Uterus (tissue), 4 donors: ENCODE measurements around the gene PGK1. TPM values are rescaled to one million over a fixed set of nuclear protein-coding genes. Genes with fewer than 3 reads are reported as not detected.
"Not testable (repeated sequence)": the region's sequence is repeated elsewhere in the genome, so short reads cannot be mapped to it uniquely, and the experiment has no call there.

Experiments used
- DNase-seq, 2 donors: peaks; one replicate each; pipeline ENCODE4 v3.0.0-alpha.2; 2019 to 2020
- H3K27ac ChIP-seq, 2 donors: fragments of 200-600 bp; sonication (generic); 1 replicate in 1 of 2; 2 replicates in 1 of 2; pipeline ENCODE4 v1.5.1; 2016 to 2018
- H3K27me3 ChIP-seq, 2 donors: fragments of 200-600 bp; sonication (generic); one replicate each; pipeline ENCODE4 v1.5.1; 2018 to 2019; ENCODE audit warnings: control low read depth in 1 of 2
- H3K36me3 ChIP-seq, 2 donors: fragments of 200-600 bp; sonication (generic); one replicate each; pipeline ENCODE4 v1.5.1; 2019; ENCODE audit warnings: control low read depth in 1 of 2
- H3K4me1 ChIP-seq, 2 donors: fragments of 200-600 bp; sonication (generic); one replicate each; pipeline ENCODE4 v1.5.1; 2018 to 2019; ENCODE audit warnings: control low read depth in 1 of 2
- H3K4me3 ChIP-seq, 2 donors: fragments of 200-600 bp; sonication (generic); 1 replicate in 1 of 2; 2 replicates in 1 of 2; pipeline ENCODE4 v1.5.1; 2018 to 2019; ENCODE audit warnings: mild to moderate bottlenecking in 1 of 2
- H3K9me3 ChIP-seq, 2 donors: fragments of 200-600 bp; sonication (generic); one replicate each; pipeline ENCODE4 v1.5.1; 2019; ENCODE audit warnings: control low read depth in 1 of 2
- CTCF ChIP-seq, 4 experiments: fragments of 200-600 bp in 2 of 4; fragments of 450-650 bp in 2 of 4; sonication (generic) in 2 of 4; IDR thresholded peaks; one replicate each; pipeline ENCODE4 v1.5.1; 2016 to 2019; ENCODE audit warnings: antibody characterized with exemption in 4 of 4, mild to moderate bottlenecking in 2 of 4, moderate library complexity in 1 of 4
- POLR2A ChIP-seq, 2 donors: fragments of 450-650 bp; IDR thresholded peaks; one replicate each; pipeline ENCODE4 v1.6.1; 2016; ENCODE audit warnings: antibody characterized with exemption in 2 of 2, mild to moderate bottlenecking in 1 of 2, moderate library complexity in 1 of 2
- intact Hi-C: fragments of 100-400 bp; cut with DNase I; formaldehyde crosslinking; loops from one replicate; pipeline ENCODE4 v1.15.1; 2023; ENCODE audit warnings: low total_unique reads
- total RNA-seq, 4 donors: library from RNA; depleted of rRNA in 3 of 4; stranded (reverse); fragments of >200 nt in 3 of 4; gene quantifications; one replicate each; pipeline versions ENCODE4 v1.1.0 to v1.2.4, GENCODE V29; 2014 to 2023
- donor health status: DM: yes; HTN: yes; CAD: no.

The PGK1 gene
- total RNA-seq, 4 donors from 2014 or later = 84.5 to 151 (median 132) TPM

GRCh38 chrX:78118628-78119027, 14.6 kb downstream of the PGK1 start:
- TF ChIP-seq CTCF (IDR thresholded peaks at IDR 0.05) (no peak), POLR2A (IDR thresholded peaks at IDR 0.05) (no peak)
- DNase-seq = no peak
- H3K4me1 ChIP-seq = no peaks in the 10 kb centered on the region
- H3K36me3 ChIP-seq = no peaks in the 10 kb centered on the region
- no peaks in the 10 kb centered on the region for H3K27me3 ChIP-seq
- H3K27ac ChIP-seq = no peak overlapping the region
- intact Hi-C loops = no loop called here
- H3K4me3 ChIP-seq = no peak overlapping the region
- H3K9me3 ChIP-seq = no peaks in the 10 kb centered on the region

GRCh38 chrX:78119521-78120227, 15.6 kb downstream of the PGK1 start:
- no peak for TF ChIP-seq CTCF (IDR thresholded peaks at IDR 0.05)
- TF ChIP-seq POLR2A (IDR thresholded peaks at IDR 0.05) = no peak
- intact Hi-C loops = no loop called here
- DNase-seq = no peak
- no peaks in the 10 kb centered on the region for H3K9me3 ChIP-seq
- no peaks in the 10 kb centered on the region for H3K27me3 ChIP-seq
- no peaks in the 10 kb centered on the region for H3K36me3 ChIP-seq
- H3K4me1 ChIP-seq = no peaks in the 10 kb centered on the region
- H3K27ac ChIP-seq = no peak overlapping the region
- no peak overlapping the region for H3K4me3 ChIP-seq

- intact Hi-C loops = no loop called here
- Histone ChIP-seq H3K27ac (no peak overlapping the region), H3K36me3 (no peaks in the 10 kb centered on the region), H3K4me1 (no peaks in the 10 kb centered on the region), H3K9me3 (no peaks in the 10 kb centered on the region), H3K4me3 (no peak overlapping the region), H3K27me3 (no peaks in the 10 kb centered on the region)
- TF ChIP-seq POLR2A (IDR thresholded peaks at IDR 0.05) = no peak
- no peak for TF ChIP-seq CTCF (IDR thresholded peaks at IDR 0.05)
- no peak for DNase-seq
Measured at GRCh38 chrX:78123190-78123589, 19.1 kb downstream of the PGK1 start.

- no peaks in the 10 kb centered on the region for H3K36me3 ChIP-seq
- intact Hi-C loops = no loop called here
- H3K27ac ChIP-seq = no peak overlapping the region
- no peaks in the 10 kb centered on the region for H3K27me3 ChIP-seq
- DNase-seq = no peak
- no peaks in the 10 kb centered on the region for H3K9me3 ChIP-seq
- H3K4me1 ChIP-seq = no peaks in the 10 kb centered on the region
- H3K4me3 ChIP-seq = no peak overlapping the region
- TF ChIP-seq CTCF (IDR thresholded peaks at IDR 0.05) = no peak
- no peak for TF ChIP-seq POLR2A (IDR thresholded peaks at IDR 0.05)
Measured at GRCh38 chrX:78124307-78124706, 20.3 kb downstream of the PGK1 start.

GRCh38 chrX:78125148-78125547, 21.1 kb downstream of the PGK1 start:
- intact Hi-C loops = no loop called here
- no peak for DNase-seq
- no peak for TF ChIP-seq POLR2A (IDR thresholded peaks at IDR 0.05)
- TF ChIP-seq CTCF (IDR thresholded peaks at IDR 0.05) = no peak
- Histone ChIP-seq H3K9me3 (no peaks in the 10 kb centered on the region), H3K4me3 (no peak overlapping the region), H3K27me3 (no peaks in the 10 kb centered on the region), H3K36me3 (no peaks in the 10 kb centered on the region), H3K27ac (no peak overlapping the region), H3K4me1 (no peaks in the 10 kb centered on the region)

- H3K4me3 ChIP-seq, H3K36me3 ChIP-seq, intact Hi-C loops: not testable (repeated sequence)
Measured at GRCh38 chrX:78125781-78126180, 21.7 kb downstream of the PGK1 start.

More at GRCh38 chrX:78125781-78126180, 21.7 kb downstream of the PGK1 start:
- H3K9me3 ChIP-seq, H3K27ac ChIP-seq, H3K4me1 ChIP-seq, H3K27me3 ChIP-seq, DNase-seq: not testable (repeated sequence)
